KBM-7 (cell line): Measurements from ENCODE around the gene CDRT4.
"Not testable (repeated sequence)": the region's sequence is repeated elsewhere in the genome, so short reads cannot be mapped to it uniquely, and the experiment has no call there.

Source experiments
- DNase-seq: peaks from one replicate; pipeline ENCODE4 v3.0.0-alpha.2; 2015
- in situ Hi-C: fragments of 300-500 bp; cut with MboI; formaldehyde crosslinking; loops from 2 replicates; pipeline ENCODE4 v1.14.3; 2020; ENCODE audit warnings: low sequenced_read_pairs, low pct_unique_long_range_greater_than_20kb, mixed read lengths

CDRT4 gene

DNA sequence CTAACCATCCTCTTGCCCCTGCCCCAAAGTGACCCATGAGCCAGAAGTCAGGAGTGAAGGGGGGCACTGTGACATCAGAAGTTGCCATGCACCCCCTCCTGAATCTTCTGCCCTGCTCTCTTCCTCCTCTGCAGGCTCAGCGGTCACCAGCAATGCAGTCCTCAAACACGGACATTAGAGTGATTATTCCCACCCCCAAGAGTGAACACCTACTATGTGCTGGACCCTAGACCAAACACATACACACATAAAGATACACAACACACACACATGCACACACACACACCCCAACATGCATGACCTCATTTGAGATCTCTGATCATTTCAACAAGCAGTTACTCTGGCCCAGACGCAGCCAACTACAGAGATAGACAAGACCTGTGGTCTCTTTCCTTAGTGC is at the start of gene CDRT4:
CDRT4 (minus strand) TSS at position 30 of the 400 bp plus-strand sequence. CDS start 27,383 bp downstream, outside the sequence.
- in situ Hi-C loops = no loop called here

DNA sequence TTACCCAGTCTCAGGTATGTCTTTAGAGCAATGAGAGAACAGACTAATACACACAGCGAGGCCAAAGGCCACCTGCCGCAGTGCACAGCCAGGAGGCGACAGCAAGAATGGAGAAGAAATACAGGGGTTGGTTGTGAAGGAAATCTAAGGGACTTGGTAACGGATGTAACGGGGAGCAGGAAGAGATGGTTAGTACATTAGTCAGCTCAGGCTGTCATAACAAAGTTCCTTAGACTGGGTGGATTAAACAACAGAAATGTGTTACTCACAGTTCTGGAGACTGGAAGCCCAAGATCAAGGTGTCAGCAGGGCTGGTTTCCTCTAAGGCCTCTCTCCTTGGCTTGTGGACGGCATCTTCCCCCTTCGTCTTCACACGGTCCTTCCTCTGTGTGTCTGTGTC is 48.7 kb upstream of the CDRT4 start:
- no peak for DNase-seq
- in situ Hi-C loops = no loop called here

More for the DNA sequence above, at the start of gene CDRT4:
- no peak for DNase-seq

DNA sequence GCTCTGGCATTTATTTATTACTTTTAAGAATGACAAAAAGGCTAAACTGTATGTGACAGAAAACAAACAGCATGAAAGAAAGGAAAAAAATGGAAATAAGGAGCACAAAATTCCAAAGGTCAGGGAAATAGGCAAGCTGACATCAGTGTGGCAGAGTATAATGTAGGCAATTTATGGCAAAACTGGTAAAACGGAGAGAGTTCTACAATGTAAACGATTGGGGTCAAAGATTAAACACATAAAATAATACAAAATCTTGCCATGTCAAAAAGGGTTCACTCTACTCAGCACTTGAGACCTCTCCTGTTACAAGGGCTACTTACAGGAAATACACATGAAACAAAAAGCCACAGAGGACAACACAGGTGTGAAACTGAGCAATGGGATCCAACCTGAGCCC is 47.0 kb upstream of the CDRT4 start:
- in situ Hi-C loops = no loop called here
- no peak for DNase-seq

DNA sequence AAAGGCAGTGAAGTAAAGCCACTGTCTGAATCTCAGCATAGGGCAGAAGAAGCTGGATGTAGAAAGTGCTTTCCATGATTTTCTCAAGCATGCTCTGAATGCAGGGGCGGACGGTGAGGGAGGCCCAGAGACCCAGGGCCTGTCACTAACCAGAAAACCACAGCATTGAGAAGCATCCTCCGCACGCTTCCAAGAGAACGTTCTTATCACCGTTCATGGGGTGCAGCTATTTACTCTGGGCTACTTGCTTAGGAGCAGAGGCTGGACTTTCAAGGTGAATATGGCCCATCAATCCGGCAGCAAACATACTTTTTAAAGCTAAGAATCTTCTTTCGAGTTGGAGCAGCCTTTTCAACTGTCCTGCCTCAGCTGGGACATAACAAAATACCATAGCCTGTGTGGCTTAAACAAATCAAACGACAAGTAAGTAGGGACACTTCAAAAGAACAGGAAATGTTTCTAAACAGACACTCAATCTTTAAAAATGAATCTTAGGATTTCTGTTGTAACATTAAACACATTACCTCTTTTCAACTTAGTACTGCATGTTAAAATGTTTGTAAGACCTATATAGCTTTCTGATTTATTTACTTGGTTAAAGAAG is 46.5 kb upstream of the CDRT4 start:
- in situ Hi-C loops = no loop called here
- no peak for DNase-seq

DNA sequence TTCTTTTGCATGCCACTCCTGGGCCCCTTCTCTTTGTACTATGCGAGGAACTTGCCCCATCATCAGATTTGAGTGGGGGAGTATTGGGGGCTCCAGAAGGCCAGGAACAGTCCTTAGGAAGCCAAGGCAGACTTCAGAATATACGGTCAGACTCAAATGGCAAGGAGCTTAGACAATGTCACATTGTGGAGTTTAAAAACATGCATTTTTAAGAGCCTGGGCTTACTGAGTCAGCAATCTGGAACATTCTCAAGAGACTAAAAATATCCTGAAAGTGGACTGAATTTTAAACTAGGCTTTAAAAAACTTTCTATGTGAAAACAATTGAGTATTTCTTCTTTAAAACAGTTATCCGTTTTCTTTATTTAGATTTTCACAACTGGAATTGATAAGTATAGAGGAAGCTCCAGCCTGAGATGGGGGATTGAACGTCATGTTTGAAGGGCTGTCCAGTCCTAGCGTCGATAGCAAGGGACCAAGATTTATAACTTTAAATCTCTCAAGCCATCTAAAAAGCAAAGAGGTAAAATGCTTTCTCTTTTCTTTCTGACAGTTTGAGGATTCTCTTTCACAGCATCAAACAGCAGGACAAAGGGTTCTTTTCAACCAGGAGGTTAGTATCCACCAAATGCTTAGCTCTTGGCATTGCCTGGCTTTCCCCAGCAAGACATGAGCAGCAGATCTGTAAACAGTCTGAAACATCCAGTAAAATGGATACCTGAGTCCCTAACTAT is 45.8 kb upstream of the CDRT4 start:
- in situ Hi-C loops = no loop called here
- DNase-seq = no peak

DNA sequence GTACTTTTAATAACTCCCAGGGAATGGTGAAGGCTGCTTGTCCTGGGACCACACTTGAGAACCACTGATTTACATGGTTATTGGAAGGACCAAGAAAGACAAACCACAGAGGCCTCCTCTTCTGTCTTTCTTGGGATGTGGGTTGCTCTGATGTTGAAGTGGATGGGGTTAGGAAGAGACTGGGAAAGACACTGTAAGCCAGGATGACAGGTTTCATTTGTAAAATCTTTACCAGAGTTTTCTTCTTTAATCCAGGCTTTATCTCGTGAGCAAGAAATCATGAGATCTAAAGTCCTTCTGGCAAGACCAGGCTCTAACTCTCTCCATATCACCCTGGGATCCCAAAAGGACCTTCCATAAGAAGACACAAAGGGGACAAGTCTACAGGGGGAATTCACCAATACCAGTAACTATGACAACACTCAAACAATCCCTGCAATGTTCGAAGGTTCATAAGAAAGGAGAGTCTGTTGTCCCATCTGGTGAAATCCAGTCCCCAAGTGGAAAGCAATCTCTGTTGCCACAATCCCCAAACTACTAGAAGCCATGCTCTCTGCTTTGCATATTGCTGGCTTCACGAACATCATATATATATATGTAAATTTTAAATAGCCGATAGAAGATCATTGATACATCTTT is 44.8 kb upstream of the CDRT4 start:
- in situ Hi-C loops = no loop called here
- DNase-seq = no peak

DNA sequence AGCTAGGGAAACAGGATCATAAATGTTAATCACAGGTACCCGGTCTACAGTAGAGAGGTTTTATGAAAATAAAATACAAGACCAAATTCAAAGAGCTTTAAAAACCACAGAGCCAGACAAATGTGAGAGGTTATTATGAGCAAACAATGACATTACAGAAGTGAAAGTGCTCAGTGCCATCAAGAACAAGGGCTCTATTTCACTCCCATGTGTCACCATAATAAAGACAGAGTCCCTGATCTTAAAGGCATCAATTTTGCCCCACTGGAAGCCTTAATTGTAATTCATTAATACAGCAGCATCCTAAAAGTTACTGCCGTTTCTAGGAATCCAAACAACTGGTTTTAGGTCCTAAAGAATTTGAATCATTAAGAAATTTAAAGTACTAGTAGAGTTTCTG is 43.7 kb upstream of the CDRT4 start:
- in situ Hi-C loops = no loop called here
- no peak for DNase-seq

DNA sequence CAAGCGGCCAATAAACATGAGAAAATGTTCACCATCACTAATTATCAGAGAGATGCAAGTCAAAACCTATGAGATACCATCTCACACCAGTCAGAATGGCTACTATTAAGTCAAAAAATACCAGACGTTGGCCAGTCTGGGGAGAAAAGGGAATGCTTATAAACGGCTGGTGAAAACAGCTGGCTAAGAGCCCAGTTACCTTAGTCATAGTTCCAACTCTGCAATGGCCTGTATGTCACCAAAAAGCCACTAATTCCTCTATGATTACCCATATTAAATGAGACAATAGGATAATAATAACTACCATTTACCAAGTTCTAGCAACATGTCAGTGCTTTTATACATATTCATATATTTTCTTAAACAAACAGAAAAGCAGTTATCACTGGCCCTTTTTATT is 42.9 kb upstream of the CDRT4 start:
- no peak for DNase-seq
- in situ Hi-C loops = no loop called here

DNA sequence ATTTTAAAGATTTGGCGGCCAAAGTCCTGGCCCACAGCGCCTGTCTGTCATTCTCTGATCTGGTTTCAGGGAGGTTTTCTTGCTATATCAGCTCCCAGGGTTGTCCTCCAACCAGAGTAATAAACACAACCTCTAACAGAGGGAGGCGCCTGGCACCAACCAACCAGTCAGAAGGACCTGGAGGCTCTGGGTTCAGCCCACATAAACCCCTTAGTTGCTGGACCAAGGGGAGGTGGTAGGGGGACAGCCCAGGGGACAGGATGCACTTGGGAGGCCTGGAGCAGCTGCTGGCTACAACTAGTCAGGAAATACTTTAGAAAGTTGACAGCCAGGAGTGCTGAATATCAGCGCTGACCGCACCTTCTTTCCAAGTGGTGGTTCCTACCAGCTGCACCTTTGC is 41.7 kb upstream of the CDRT4 start:
- no peak for DNase-seq
- in situ Hi-C loops = loop anchor here (10.0 kb wide), 1 partner anchor 254 kb away; no protein-coding TSS in a partner anchor

DNA sequence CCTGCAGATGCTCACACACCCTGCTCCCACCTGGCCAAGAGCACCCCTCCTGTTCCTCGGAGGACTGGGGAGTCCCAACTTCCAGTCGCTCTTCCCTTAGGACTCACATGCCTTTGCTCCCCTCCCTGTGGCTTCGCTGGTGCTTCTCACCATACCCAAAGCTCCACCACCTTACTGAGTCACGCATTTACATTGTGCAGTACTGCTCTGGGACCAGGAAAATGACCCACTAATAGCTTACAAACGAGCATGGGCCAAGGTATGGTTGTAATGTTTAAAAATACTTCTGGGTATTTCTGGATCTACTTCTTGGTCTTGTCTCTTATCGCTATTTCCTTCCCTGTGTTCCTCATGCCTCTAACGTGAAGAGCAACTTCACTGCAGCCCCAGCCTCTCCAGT is 41.0 kb upstream of the CDRT4 start:
- no peak for DNase-seq
- in situ Hi-C loops = loop anchor here (10.0 kb wide), 1 partner anchor 254 kb away; no protein-coding TSS in a partner anchor

DNA sequence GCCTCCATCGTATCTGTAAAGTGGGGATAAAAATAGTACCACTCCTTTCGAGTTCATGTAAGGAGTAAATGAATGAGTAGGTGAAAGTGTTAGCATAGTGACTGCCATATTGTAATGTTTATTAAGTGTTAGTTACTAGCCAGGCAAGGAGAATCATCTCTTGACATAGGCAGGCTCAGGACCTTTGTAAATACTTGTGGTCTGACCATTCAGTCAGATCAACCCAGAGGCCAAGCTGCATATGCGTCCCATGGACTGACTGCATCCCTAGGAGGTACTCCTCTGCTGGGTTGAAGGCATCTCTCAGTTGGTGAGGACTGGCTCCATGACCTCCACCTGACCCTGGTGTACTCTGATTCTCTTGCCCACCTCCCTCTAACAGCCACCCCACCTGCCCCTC is 40.5 kb upstream of the CDRT4 start:
- DNase-seq = no peak
- in situ Hi-C loops = loop anchor here (10.0 kb wide), 1 partner anchor 253 kb away; no protein-coding TSS in a partner anchor

DNA sequence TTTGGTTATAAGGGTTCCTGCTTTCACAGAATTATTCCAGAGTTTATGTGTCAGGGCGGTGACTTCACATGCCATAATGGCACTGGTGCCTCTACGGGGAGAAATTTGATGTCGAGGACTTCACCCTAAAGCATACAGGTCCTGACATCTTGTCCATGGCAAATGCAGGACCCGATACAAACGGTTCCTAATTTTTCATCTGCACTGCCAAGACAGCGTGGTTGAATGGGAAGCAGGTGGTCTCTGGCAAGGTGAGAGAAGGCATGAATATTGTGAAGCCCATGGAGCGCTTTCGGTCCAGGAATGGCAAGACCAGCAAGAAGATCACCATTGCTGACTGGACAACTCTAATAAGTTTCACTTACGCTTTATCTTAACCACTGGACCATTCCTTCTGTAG is 39.6 kb upstream of the CDRT4 start:
- in situ Hi-C loops = loop anchor here (10.0 kb wide), 1 partner anchor 252 kb away; no protein-coding TSS in a partner anchor
- no peak for DNase-seq

DNA sequence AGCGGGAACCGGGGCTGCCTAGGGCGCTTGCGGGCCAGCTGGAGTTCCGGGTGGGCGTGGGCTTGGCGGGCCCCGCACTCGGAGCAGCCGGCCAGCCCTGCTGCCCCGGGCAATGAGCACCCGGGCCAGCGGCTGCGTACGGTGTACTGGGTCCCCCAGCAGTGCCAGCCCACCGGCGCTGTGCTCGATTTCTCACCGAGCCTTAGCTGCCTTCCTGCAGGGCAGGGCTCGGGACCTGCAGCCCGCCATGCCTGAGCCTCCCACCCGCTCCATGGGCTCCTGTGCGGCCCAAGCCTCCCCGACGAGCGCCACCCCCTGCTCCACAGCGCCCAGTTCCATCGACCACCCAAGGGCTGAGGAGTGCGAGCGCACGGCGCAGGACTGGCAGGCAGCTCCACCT is 38.3 kb upstream of the CDRT4 start:
- not testable (repeated sequence) for DNase-seq
- in situ Hi-C loops = loop anchor here (10.0 kb wide), 1 partner anchor 251 kb away; no protein-coding TSS in a partner anchor

DNA sequence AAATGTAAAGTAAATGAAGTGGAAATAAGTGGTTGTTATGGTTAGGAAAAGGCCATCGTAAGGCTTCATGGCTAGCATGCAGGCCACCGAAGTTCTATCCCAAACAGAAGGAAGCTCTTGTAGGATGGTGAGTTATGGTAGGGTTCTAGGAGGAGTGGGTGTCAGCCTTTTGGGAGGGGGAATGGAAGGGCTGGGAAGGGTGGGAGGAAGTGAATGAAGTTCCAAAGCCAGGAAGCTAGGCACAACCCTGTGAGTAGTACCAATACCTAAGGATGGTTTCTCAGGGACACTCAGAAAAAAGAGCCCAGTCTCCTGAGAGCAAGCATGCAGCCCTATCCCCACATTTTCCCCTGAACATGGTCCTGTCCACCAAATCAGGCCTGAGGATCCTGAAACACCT is 36.3 kb upstream of the CDRT4 start:
- DNase-seq = no peak
- in situ Hi-C loops = loop anchor here (10.0 kb wide), 1 partner anchor 249 kb away; no protein-coding TSS in a partner anchor

DNA sequence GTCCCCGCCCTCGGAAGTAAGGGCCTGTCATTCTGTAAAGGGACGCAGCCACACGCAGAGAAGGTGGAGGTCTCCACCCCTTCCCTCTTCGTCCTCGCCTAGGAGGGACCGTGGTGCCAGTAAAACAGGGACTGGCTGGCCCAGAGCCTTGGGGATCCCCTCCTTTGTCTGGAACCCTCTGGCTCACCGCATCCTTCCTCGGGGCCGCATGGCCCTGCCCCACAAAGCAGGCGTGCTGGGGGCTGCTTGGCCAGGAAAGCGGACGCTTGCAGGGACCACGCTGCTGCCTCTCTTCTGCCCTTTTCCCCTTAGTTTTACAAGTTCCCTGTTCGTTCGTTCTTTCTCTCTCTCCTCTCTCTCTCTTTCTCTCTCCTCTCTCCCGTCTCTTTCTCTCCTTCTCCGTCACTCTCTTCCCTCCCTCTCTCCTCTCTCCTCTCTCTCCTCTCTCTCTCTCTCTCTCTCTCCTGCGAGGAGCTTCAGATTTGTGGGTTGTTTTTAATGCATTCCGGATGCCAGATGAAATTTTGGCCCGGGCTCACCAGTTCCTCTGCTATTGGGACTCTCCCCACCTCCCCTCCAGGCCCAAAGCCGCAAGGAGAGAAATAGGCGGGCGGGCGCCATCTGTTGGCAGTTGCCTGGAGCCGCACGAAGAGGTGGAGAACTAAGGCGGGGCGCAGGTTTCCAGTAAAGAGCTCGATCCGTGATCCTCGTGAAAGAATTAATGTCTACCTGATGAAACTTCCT is 35.1 kb upstream of the CDRT4 start:
- in situ Hi-C loops = loop anchor here (10.0 kb wide), 1 partner anchor 248 kb away; no protein-coding TSS in a partner anchor
- peak; percentile 86 for DNase-seq

DNA sequence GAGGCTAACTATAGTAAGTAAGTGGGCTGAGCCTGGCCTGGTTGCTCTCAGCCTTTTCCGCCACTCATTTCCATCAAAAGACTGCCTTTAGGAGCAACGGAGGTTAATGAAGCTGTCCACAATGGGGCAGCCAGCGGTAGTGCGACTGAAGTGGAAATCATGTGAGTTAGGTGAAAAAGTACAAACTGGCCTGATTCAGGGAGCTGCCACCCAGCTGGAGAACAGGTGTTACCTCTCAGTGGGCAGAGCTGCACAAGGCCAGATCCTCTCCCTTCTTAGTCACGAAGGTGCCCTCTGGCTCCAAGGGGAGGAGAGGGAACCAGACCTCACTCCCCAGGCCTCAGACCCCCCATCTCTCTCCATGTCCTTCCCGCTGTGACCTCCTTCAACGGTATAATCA is 34.4 kb upstream of the CDRT4 start:
- DNase-seq = no peak
- in situ Hi-C loops = loop anchor here (10.0 kb wide), 1 partner anchor 247 kb away; no protein-coding TSS in a partner anchor

DNA sequence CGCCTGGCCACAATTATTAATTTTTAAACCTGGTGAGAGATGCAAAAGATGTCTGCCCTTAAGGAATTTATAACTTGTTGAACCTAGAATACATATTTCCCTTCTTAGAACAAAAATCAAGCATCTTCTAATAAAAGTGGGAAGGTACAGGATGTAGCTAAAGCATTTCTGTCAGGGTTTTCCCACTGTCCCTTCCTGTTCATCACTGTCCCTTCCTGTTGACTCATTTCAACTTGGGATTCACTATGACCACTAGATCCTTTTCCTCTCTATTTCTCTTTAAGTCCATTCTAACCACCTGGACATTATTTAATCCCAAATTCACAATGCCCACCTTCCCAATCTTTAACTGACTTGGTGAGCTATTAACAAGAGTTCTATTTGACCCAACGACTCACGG is 33.9 kb upstream of the CDRT4 start:
- DNase-seq = no peak
- in situ Hi-C loops = loop anchor here (10.0 kb wide), 1 partner anchor 246 kb away; no protein-coding TSS in a partner anchor

DNA sequence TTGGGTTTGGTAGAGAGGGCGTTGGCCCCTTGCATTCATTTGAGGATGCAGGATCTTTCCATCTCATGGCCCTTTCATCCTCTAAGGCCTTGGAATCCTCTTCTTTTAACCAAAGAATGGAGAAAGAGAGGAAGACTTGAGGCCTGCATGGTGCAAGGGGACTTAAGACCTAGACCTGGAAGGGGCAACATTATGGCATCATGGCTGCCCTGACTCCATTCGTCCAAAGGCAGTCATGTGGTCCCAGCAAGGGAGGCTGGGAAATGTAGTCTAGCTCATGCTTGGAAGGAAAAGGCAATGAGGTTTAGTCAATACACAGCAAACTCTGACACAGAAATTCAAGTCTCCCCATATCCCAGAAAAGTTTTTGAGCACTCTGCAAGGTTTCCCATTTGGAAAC is 30.7 kb upstream of the CDRT4 start:
- in situ Hi-C loops = no loop called here
- DNase-seq = no peak
